ENCODE results near the gene TMEM253.

Gene TMEM253

DNA sequence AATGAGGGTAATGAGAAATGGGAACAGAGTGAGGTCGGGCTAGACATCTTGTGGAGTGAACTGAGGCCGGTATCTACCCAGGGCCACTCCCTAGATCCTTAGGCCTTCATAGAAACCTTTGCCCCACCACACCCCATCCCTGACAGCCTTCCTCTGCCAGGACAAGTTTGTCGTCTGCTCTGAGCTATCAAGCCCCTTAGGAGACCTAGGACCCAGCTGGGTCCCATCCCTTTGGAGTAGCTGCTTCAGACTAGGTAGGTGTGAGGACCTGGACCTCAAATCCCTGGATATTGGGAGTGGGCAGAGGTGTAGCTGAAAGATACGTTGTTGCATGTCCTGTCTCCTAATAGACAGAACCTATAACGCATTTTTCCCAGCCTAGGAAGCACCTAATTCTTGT is at the start of gene TMEM253:
TMEM253 (plus strand) TSS at position 136 of the 400 bp plus-strand sequence. CDS start 278 bp downstream, outside the sequence.
- DNase-seq, result no peak

GRCh38 chr14:21053184-21054122 is 47.4 kb upstream of the TMEM253 start:
- DNase-seq, result no peak

- DNase-seq, result no peak
These were observed 46.6 kb upstream of the TMEM253 start for GRCh38 chr14:21054123-21054767.

DNA sequence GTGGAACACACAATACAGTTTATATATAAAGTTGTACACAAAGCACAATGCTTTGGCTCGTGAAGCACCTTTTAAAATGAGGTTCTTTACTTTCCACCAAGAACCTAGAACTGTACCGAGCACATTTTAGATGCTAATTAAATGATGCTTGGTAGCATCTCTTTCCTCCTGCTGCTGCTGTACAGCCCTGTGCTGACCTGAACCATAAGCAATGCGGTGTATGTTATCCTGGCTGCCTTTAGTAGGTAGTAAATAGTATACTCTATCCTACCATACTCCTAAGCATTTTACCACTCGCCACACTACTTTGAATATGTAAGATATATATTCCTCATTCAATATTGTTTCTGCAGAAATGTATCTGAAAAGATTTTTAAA is 46.1 kb upstream of the TMEM253 start:
- no peak for DNase-seq

- DNase-seq, result no peak
These were observed 45.3 kb upstream of the TMEM253 start for GRCh38 chr14:21055432-21056117.

GRCh38 chr14:21056520-21057163 is 44.2 kb upstream of the TMEM253 start:
- DNase-seq, result no peak

DNA sequence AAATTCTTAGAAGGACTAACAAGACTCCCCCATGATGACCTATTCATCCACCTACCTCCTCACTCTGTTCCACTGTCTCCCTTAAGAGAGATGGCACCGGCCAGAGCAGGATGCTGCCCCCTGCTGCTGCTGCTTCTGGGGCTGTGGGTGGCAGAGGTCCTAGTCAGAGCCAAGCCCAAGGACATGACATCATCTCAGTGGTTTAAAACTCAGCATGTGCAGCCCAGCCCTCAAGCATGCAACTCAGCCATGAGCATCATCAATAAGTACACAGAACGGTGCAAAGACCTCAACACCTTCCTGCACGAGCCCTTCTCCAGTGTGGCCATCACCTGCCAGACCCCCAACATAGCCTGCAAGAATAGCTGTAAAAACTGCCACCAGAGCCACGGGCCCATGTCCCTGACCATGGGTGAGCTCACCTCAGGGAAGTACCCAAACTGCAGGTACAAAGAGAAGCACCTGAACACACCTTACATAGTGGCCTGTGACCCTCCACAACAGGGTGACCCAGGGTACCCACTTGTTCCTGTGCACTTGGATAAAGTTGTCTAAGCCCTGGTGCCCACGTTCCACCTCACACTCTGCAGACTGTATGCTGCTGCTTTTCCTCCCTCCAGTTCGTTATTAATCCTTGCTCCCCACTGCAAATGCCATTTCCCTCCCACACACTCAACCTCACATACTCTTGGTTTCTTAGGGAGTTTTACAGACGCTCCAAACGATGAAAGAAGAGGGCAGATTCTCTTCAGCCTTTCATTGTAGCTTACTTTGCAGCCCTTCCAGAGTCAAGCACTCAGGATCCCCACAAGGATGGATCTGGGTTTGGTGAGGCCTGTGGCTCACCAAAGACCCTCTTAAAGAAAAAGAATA is 42.8 kb upstream of the TMEM253 start, which contains the start of gene RNASE8:
RNASE8 (plus strand) TSS at position 20 of the 873 bp plus-strand sequence; CDS start at position 91, 71 bp downstream.
- DNase-seq, result no peak

GRCh38 chr14:21058903-21059302 is 42.0 kb upstream of the TMEM253 start:
- DNase-seq, result no peak

DNA sequence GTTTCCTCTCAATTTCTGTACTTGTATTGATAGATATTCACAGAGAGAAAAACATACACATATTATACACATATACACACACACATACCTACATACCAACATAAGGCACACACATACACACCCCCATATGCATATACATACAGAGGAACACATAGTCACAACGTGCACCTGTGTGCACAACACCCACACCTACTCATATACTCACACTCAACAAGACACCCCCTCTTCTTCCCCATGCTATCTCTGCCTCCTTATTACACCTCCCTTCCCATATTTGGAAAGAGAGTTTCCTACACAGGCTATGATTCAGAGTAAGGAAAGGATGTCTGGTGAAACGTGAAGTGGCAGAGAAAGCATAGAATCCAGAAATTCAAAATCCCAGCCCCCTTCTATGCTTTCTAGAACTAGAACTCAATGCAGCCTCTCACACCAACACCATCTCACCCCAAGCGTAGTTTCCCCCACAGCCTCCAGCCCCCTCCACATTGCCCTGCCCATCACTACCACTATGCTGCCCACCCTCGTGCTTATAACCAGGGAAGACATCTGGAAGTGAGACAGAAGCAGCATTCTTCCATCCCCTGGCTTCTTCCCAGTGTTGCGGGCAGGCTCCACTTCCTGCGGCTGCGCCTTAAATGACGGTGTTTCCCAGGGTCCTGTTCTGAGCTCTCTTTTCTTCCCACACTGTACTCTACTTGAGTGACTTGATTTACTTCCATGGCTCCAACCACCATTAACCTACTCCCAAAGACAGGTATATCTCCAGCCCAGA is 40.8 kb upstream of the TMEM253 start:
- DNase-seq, result no peak

- DNase-seq, result no peak
These were observed 40.1 kb upstream of the TMEM253 start for GRCh38 chr14:21060614-21061346.

DNA sequence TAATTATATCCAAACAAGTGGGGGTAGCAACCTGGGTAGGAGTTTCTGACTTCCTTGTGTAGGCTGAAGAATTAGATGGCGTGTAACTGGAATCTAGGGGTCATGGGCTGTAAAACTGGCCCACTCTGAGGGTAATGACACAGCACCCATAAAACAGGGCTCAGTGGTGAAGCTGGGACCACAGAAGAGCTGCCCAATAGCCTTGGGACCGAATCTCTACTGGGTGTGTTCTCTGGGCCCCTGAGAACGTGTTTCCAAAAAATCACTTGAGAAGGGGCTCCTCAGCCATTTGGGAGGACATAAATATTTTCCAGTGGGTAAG is 39.6 kb upstream of the TMEM253 start:
- DNase-seq, result no peak

DNA sequence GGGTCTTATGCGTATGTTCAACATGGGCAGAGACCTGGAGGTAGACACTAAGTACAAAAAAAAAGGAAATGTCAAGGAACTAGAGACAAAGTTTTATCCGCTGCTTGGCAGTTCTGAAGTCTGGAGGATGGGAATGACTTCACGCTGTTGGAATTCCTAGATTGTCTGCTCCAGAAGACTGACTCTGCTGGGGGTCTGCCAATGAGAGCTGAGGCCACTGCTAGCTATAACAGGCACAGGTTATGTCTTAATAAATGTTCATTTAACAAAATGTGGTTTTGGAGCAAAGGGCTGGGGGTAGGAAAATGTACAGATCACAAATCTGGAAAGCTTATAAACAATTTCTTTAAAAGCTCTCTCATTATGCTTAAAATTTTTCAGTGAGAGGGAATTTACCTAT is 37.4 kb upstream of the TMEM253 start:
- DNase-seq, result no peak

- no peak for DNase-seq
These were observed 33.9 kb upstream of the TMEM253 start for GRCh38 chr14:21066882-21067502.

DNA sequence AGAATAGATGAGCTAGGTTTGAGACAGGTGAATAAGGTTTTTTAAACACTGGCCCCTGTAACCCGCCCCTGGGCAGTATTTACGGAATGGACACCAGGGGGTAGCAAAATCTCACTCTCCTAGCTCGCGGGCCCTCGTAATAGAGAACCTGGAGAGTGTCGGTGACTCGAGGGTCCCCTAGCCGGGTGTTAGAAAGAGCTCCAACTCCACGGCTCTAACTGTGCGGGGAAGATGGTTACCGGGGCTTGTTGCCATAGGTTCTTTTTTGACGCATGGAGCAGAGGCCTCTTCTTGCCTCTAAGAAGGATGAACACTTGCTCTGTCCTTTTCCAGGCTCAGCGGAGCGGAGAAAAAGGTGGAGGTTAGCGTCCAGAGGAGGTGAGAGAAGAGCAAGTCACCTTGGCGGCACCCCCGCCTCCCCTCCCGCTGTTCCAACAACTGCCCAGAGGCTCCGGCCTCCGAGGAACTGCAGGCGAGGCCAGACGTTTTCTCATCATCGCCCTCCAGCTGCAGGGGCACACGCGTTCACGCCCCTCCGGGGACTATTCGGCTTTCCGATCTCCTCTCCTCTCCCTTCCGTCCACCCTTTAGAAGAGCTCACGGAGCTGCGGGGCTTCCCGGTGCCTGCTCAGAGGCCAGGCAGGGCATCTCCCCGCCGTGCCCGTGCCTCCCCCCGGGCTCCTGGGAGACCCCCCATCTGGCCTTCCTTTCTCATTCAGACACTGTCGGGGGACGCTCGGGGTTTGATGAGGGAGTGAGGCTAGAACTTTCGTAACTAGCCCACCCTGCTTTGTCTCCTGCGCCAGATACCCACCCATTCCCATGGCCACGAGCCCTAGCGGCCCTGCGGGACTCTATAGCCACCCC is 32.1 kb upstream of the TMEM253 start:
- DNase-seq, result peak; percentile 43

- no peak for DNase-seq
These were observed 31.3 kb upstream of the TMEM253 start for GRCh38 chr14:21069388-21070082.

- DNase-seq, result no peak
These were observed 30.7 kb upstream of the TMEM253 start, which contains the start of gene ARHGEF40 for GRCh38 chr14:21070083-21070609. TSS of gene ARHGEF40 (plus strand) at chr14:21070304. CDS start at chr14:21070397, 93 bp downstream.

DNA sequence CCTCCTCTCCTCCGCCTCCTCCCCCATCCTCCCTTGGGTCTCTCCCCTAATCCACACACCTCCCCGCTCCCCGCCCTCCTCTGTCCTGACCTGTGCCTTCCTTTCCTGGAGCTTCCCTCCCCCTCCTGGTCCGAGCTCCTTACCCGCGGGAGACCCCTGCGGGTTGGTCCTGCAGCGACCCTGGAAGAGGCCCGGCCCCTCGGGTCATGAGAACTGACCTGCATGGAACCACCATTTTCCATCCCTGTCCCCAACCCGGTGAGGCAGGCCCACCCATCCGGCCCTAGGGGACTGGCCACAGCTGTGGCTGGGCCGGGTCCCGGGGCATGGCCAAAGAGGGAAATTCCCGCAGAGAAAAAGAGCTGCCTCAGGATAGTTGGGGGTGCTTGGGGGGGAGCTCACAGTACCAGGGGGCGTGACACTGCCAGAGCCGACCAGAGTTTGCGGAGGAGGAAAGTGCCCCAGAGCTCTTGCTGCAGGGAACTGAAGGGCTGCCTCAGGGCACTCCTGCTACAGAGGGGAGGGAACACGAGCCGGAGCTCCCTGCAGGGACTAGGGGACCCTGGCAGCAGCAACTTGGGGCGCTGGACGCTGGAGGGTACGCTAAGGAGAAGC is 30.1 kb upstream of the TMEM253 start:
- DNase-seq, result no peak

All from NCI-H526 treated with DMSO at 0.1 percent for 48 hours (cell line).